ENCODE results near the gene FAS.

- TF ChIP-seq, protein P1, sequence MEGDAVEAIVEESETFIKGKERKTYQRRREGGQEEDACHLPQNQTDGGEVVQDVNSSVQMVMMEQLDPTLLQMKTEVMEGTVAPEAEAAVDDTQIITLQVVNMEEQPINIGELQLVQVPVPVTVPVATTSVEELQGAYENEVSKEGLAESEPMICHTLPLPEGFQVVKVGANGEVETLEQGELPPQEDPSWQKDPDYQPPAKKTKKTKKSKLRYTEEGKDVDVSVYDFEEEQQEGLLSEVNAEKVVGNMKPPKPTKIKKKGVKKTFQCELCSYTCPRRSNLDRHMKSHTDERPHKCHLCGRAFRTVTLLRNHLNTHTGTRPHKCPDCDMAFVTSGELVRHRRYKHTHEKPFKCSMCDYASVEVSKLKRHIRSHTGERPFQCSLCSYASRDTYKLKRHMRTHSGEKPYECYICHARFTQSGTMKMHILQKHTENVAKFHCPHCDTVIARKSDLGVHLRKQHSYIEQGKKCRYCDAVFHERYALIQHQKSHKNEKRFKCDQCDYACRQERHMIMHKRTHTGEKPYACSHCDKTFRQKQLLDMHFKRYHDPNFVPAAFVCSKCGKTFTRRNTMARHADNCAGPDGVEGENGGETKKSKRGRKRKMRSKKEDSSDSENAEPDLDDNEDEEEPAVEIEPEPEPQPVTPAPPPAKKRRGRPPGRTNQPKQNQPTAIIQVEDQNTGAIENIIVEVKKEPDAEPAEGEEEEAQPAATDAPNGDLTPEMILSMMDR (IDR thresholded peaks at IDR 0.05 in 2 of 3, conservative IDR thresholded peaks at IDR 0.05 in 1 of 3; ENCODE audit: borderline replicate concordance in 1 of 3, insufficient read depth in 1 of 3, low read depth in 2 of 3, low read length in 2 of 3) = no peak
- TF ChIP-seq CEBPB (IDR thresholded peaks at IDR 0.05; ENCODE audit: low read depth) (no peak), POLR2A (IDR thresholded peaks at IDR 0.05; ENCODE audit: borderline replicate concordance, extremely low read depth, insufficient read depth, insufficient read length) (no peak), ZBTB33 (IDR thresholded peaks at IDR 0.05; ENCODE audit: extremely low read depth, insufficient replicate concordance, low read length) (no peak), ZNF274 (IDR thresholded peaks at IDR 0.05; ENCODE audit: low read depth, low read length) (no peak), EZH2 (IDR thresholded peaks at IDR 0.05) (no peak), EZH2phosphoT487 (IDR thresholded peaks at IDR 0.05; ENCODE audit: borderline replicate concordance) (no peak), RAD21 (IDR thresholded peaks at IDR 0.05; ENCODE audit: low read depth) (no peak), POLR2AphosphoS5 (IDR thresholded peaks at IDR 0.05; ENCODE audit: low read depth, low read length) (no peak), ZFX (IDR thresholded peaks at IDR 0.05) (no peak), EGR1 (IDR thresholded peaks at IDR 0.05; ENCODE audit: low read depth) (no peak)
- TF ChIP-seq, protein P2, sequence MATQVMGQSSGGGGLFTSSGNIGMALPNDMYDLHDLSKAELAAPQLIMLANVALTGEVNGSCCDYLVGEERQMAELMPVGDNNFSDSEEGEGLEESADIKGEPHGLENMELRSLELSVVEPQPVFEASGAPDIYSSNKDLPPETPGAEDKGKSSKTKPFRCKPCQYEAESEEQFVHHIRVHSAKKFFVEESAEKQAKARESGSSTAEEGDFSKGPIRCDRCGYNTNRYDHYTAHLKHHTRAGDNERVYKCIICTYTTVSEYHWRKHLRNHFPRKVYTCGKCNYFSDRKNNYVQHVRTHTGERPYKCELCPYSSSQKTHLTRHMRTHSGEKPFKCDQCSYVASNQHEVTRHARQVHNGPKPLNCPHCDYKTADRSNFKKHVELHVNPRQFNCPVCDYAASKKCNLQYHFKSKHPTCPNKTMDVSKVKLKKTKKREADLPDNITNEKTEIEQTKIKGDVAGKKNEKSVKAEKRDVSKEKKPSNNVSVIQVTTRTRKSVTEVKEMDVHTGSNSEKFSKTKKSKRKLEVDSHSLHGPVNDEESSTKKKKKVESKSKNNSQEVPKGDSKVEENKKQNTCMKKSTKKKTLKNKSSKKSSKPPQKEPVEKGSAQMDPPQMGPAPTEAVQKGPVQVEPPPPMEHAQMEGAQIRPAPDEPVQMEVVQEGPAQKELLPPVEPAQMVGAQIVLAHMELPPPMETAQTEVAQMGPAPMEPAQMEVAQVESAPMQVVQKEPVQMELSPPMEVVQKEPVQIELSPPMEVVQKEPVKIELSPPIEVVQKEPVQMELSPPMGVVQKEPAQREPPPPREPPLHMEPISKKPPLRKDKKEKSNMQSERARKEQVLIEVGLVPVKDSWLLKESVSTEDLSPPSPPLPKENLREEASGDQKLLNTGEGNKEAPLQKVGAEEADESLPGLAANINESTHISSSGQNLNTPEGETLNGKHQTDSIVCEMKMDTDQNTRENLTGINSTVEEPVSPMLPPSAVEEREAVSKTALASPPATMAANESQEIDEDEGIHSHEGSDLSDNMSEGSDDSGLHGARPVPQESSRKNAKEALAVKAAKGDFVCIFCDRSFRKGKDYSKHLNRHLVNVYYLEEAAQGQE (IDR thresholded peaks at IDR 0.05; ENCODE audit: low read depth) = no peak
Observed at GRCh38 chr10:89053555-89053954, 63.0 kb downstream of the FAS start.

Measured in HCT116 (cell line).